GM18498 (cell line): Measurements from ENCODE around the gene TUBB4A.

ENCODE experiments used
- ATAC-seq: cut with Tn5 transposase; IDR thresholded peaks from one replicate; pipeline ENCODE4 v1.9.1; 2021; ENCODE audit warnings: mild to moderate bottlenecking, moderate library complexity; ENCODE audit not compliant: unreplicated experiment

TUBB4A gene

DNA sequence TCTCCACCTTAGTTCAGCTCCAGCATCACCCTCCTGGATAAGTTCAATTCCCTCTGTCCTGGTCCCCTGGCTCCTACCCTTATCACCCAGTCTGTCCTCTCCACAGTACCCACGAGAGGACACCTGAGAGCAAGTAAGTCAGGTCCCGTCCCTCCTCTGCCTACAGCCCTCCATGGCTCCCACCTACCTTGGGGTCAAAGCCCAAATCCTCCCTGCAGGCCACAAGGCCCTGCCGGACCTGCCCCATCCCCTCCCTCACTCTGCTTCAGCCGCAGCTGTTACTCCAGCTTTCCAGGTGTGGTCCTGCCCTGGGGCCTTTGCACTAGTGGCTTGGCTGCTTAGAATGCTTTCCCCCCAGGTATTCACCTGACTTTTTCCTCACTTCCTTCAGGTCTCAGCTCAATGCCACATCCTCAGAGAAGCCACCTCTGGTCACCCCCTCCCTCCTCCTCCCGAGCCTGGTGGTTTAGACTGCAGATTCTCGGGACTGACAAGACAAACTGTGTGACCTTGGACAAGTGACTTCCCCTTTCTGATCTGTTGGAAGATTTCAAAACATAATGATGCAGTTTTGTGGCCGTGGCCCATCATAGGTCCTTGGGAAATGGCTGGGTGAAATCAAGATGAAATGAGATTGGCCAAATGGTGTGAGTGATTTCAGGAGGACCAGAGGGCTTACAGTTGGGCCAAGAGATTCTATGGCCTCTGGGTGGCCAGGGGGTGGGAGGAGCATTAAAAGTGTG is 3.6 kb downstream of the TUBB4A start:
- ATAC-seq: no peak

DNA sequence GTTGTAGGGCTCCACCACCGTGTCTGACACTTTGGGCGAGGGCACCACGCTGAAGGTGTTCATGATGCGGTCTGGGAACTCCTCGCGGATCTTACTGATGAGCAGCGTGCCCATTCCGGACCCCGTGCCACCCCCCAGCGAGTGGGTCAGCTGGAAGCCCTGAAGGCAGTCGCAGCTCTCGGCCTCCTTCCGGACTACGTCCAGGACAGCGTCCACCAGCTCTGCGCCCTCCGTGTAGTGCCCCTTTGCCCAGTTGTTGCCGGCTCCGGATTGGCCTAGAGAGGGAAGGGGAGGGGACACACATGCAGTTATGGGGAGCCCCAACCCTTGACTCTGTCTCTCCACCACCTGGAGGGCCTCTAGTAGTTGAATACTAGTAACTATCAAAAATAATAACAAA is 6.2 kb downstream of the TUBB4A start:
- no peak for ATAC-seq

DNA sequence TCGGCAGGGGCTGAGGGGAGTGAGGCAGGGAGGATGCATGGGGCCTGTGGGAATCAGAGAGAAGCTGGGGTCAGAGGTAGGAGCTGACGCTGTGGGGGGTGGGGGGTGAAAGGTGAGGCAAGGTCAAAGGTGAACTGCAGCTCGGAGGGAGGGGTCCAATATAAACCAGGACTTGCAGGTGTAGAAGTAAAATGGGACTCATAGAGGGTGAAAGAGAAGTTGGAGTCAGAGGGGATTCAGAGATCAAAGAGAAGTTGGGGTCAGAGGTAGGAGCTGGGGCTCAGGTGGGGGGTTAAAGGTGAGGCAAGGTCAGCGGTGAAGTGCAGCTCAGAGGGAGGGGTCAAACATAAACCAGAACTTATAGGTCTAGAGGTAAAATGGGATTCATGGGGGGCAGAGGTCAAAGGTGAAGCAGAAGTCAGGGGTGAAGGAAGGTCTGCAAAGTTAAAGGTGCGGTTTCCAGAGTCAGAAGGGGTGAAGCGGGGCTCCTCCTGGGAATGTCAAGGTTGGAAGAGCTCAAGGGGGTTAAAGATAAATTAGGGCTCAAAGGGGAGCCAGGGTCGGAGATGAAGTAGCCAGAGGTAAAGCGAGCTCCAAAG is 7.6 kb downstream of the TUBB4A start:
- ATAC-seq: no peak

GRCh38 chr19:6491802-6492592 is 10.1 kb downstream of the TUBB4A start:
- ATAC-seq: no peak

- no peak for ATAC-seq
These were observed 12.0 kb downstream of the TUBB4A start for GRCh38 chr19:6490134-6490533.

- no peak for ATAC-seq
These were observed 12.6 kb downstream of the TUBB4A start for GRCh38 chr19:6489278-6490061.

DNA sequence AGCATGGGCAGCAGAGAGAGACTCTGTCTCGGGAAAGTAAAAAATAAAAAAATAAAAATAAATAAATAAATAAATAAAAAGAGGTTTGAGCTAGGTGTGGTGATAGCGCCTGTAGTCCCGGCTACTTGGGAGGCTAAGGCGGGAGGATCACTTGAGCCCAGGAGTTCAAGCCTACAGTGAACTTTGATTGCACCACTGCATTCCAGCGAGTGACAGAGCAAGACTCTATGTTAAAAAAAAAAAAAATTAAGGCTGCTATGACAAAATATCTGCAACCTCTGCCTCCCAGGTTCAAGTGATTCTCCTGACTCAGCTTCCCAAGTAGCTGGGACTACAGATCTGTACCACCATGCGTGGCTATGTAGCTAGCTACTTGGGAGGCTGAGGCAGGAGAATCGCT is 17.3 kb downstream of the TUBB4A start:
- no peak for ATAC-seq

DNA sequence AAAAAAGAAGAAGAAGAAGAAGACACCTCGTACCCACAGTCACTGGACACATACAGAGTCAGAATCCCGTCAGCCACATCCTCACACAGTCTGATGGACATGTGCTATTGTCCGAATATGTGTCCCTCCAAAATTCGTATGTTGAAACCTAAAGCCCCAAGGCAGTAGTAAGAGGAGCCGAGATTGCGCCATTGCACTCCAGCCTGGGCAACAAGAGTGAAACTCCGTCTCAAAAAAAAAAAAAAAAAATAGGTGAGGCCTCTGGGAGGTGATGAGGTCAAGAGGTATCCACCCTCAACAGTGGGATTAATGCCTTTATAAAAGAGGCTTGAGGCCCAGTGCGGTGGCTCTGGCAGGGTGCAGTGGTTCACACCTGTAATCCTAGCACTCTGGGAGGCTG is 17.9 kb downstream of the TUBB4A start:
- ATAC-seq: no peak

DNA sequence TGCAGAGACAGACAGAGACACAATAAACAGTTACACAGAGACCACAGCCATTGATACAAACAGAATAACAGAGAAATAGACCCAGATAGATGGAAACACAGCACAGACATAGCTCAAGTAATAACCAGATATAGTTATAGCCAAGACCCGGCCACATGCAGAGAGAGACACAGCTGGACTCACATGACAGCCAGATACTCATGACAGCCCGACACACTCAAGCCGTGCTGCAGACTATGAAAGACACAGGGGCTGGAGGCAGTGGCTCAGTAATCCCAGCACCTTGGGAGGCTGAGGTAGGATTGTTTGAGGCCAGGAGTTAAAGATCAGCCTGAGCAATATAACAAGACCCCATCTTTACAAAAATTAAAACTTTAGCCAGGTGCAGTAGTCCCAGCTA is 18.9 kb downstream of the TUBB4A start:
- no peak for ATAC-seq

DNA sequence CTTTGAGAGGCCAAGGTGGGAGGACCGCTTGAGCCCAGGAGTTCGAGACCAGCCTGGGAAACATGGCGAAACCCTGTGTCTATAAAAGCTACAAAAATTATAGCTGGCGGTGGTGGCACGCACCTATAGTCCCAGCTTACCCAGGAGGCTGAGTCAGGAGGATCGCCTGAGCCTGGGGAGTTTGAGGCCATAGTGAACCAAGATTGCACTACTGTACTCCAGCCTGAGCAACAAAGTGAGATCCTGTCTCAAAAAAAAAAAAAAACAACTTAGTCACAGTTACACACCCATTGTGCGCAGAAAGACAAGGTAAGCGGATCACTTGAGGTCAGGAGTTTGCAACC is 19.8 kb downstream of the TUBB4A start:
- ATAC-seq: no peak

DNA sequence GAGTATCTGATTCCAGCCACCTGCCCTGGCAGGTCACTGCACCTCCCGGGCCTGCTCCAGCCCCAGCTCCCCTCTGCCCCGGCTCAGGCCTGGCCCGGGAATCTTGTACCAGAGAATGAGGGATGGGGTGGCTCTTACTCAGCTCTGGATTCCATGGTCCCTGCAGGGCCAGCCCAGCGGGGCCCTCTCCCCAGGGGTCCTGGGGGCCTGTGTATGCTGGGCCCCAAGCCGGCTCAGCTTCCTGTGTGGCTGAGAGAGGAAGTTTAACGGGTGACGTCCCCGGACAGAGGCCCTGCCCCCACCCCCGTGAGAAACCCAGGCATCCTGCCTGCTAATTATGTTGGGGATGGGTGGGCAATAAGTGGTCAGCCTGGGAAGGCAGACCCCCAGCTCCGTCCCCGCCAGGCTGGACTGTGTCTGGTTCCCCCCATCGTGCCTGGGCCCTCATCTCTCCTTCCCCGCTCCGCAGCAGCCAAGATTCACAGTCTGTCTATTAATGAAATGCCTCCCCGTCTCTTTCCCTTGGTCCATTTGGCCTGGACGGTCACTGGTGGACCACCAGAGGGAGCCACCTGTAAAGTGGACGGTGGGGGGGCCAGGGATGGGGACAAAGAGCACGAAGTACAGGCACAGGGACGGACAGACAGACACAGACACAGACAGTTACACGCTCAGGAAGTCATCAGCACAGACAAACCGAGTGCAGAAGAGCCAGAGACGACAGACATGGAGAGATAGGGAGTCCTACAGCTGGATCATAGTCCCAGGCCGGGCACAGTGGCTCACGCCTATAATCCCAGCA is 20.4 kb downstream of the TUBB4A start, which contains the start of gene DENND1C:
DENND1C (minus strand) TSS at position 247 of the 802 bp plus-strand sequence; CDS start at position 155, 92 bp downstream.
- ATAC-seq: peak; percentile 78

DNA sequence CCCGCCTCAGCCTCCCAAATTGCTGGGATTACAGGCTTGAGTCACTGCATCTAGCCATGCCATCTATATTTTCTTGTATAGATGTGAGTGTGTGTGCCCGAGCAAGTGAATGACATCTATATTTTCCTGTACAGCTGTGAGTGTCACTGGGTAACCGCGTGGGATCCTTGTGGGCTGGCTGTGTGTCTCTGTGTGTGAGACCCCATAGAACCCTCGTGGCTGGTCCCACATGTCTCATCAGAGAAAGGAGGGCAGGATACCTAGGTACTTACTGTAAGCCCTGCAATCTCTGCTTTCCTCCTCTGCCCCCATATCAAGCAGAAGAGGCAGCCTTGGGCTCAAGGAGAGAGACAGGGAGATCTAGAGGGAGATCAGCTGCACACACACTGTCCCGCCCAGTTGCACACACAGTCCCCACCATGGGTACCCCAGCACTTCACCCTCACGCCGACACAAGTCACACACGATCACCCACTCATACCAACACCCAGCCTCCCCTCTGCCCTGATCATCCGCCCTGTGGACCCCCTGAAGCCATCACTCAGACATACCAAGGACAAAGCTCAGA is 21.2 kb downstream of the TUBB4A start:
- peak; percentile 10 for ATAC-seq

- ATAC-seq: no peak
These were observed 22.2 kb downstream of the TUBB4A start for GRCh38 chr19:6479836-6480398.

DNA sequence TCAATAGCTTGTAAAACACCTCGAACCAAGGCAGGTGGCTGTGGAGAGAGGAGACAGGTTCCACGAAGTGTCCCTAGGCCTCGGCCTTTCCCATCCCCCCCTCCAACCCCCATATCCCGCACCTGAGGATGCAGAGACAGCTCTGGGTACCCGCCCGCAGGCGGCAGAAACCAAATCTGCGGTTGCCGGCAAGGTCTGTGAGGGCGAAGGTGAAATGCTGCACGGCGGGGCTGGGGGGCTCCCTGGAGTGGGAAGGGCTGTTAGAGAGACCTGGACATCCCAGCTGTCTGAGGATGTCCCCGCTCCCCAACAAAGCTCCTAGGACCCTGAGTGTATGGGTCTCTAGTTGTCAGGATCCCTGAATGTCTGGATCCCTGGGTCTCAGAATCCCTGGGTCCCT is 23.3 kb downstream of the TUBB4A start:
- no peak for ATAC-seq

DNA sequence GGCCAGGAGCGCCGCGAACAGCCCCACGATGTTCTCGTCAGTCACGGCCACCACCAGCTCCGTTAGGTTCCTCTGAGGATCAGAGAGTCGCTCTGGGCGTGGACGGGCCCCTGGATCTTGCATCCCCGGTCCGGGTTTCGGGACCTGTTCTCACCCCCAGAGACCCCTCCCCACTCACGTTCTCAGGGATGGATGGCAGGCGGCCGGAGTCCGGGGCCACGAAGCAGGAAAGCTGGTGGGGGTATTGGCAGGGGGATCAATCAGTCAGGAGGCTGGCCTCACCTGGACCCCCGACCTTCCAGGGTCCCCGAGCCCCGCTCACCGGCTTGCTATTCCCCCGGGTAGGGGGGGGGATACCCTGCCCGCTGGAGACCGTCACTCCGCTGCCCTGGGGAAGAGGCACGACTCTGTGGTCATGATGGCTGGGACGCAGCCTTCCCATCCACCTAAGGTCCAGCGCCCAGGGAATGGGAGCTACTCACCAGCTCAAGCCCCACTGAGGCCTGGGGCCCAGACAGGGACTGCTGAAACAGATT is 25.1 kb downstream of the TUBB4A start:
- no peak for ATAC-seq

- no peak for ATAC-seq
These were observed 25.8 kb downstream of the TUBB4A start for GRCh38 chr19:6476155-6476895.

- ATAC-seq: no peak
These were observed 26.6 kb downstream of the TUBB4A start for GRCh38 chr19:6475321-6476108.

DNA sequence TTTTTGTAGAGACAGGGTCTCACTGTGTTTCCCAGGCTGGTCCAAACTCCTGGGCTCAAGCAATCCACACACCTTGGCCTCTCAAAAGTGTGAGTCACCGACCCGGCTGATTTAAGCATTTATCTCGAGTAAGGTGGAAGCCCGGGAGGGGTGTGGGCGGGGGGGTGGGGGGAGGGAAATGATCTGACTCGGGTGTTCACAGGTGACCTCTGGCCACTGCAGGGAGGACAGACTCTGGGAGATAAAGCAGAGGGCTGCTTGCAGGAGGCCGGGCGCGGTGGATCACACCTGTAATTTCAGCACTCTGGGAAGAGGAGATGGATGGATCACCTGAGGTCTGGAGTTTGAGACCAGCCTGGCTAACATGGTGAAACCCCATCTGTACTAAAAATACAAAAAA is 28.5 kb downstream of the TUBB4A start:
- no peak for ATAC-seq
